Medulla oblongata (tissue), 1 donor: ENCODE data around the gene XIRP1.

Experiments
- DNase-seq: peaks from one replicate; pipeline ENCODE4 v3.0.0-alpha.2; 2015; ENCODE audit errors: extremely low spot score

Gene XIRP1

DNA sequence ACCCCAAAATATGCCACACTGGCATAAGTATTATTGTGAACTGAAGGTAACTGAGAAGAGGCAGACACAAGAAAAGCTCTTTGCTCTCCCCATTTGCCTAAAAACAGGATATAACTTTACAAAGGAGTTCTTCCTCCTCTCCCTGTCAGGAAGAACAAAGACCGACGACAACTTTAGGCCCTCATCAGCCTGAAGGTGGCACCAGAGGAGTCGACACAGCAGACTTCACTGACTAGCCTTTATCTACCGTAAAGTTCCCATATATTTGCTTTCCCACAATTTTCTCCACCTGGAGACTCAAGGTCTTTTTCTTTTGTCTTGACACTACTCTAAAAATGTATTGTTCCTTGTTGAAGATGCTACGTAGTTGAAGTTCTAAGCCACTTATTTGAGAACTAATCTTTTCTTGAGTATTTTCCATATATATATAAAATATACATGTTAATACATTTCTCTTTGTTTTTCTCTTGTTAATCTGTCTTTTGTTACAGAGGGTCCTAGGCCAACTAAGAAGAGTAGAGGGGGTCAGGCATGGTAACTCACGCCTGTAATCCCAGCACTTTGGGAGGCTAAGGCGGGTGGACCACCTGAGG lies 16.2 kb upstream of the XIRP1 start:
- DNase-seq, result peak; percentile 86

DNA sequence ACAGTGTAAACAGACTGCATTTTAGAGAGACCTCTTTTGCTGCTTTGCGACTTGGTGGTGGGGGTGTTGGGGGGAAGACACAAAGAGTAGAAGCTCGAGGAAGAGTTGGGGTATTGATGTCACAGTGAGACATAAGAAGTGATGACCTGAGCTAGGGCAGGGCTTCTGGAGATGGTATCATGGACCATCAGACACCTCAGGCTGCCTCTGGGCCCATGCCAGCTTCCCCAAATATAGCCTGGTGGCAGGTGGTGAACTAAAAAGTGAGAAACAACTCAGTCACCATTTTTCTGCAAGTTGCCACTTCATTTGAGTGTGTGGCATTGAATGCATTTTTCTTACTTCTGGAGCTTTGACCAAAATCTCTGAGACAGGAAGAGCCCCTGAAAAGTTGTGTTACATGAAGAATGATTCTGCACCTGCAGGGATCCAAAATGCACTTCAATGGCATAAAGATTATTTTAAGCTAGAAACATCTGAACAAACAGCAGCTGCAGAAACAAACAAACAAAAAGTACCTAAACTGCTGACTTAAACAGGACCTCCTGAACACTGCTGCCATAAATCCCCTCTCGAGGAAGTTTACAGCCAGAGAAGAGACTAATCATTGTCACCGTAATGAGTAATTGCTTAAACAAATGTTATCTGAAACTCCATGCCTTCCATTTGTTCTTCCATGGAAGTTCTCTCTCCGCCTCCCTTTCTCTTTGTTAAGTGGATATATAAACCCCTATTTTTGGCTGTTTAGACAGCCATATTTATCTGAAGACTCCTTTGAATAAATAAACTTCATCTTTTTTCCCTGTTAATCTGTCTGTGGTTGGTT lies 15.2 kb upstream of the XIRP1 start:
- no peak for DNase-seq

DNA sequence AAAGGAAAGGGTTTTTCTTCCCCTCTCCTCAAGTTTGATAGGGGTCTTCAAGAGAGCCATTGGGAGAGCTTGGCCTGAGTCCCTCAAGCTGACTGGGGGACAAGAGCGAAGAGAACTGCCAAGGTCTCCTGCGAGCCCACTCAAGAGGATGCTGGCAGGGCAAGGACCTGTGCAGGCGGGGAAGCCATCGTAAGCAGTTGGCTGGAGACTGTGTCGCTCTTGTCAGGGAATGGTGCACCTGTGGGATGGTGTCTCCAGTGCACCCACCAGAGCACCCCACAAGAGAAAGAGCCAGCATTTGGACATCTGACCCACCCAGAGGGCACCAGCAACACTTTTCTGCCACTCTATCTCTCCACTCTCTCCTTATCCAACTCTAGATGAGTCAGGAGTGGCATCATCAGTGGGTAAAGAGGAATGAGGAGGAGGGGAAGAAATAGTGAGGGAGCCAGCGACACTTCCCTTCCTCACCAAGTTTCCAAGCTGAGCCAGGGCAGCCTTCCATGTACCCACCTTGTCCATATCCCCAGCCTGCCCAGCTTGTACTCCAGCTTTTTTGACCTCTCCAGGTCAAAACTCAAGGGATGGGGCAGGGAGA lies 13.6 kb upstream of the XIRP1 start:
- DNase-seq, result no peak

DNA sequence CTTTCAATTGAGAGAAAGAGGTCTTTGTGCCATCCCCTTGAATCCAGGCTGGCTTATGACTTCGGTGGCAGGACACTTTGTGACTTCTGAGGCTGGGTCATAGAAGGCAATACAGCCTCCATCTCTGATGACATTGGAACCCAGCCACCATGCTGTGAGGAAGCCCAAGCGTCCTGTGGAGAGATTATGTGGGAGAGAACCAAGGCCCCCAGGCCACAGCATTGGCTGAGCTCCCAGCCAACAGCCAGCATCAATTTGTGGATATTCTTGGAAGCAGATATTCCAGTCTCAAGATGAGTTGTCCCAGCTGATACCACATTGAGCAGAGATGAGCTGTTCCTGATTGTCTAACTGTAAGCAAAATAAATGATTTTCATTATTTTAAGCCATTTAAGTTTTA lies 12.7 kb upstream of the XIRP1 start:
- no peak for DNase-seq

DNA sequence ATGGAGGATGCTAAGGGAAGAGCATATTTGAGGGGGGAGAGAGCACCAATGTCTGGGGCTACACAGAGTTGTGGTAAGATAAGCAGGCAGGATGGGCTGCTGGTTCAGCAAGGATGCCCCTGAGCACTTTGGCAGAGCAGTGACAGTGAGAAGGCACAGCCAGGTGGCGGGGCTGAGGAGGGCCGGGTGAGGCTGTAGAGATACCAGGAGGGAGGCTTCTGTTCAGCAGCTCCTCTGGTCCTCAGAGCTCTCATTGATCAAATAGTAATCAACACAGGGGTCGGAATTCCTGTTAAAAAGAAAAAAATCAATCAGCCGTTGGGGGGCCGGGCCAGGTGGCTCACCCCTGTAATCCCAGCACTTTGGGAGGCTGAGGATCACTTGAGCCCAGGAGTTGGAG lies 11.5 kb upstream of the XIRP1 start:
- no peak for DNase-seq

DNA sequence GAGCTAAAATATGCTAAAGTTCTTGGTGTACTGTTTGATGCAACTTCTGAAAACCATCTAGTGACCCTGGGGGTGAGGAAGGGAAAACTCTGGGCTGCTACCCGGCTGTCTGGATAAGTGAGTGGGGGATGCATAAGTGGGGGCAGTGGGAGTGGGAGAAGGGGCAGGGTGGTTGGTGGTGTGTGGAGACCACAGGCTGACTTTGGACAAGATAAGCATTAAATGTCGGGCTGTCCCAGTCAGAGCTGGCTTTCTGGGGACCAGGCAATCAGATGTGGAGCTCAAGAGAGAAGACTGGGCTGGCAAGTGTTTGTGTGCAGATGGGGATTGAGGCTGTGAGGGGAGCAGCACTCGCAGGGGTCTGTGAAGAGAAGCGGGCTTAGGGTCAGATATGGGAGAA lies 11.0 kb upstream of the XIRP1 start:
- no peak for DNase-seq

DNA sequence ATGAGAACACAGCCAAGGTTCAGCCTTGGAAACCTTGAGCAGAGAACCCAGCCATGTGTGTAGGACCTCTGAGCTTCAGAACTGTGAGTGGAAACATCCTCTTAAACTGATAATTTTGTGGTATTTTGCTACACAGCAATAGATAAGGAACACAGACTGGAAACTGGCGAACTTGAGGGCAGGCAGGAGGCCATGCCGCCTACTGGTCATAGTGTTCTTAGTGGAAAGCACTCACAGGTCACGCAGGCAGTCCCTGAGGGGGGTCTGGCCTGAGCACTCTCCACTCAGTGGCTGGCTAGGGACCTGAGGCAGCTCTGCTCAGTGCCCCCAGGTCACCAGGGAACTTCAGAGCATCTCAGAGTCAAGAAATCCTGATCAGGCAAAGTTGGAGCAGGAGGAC lies 9.7 kb upstream of the XIRP1 start:
- no peak for DNase-seq

DNA sequence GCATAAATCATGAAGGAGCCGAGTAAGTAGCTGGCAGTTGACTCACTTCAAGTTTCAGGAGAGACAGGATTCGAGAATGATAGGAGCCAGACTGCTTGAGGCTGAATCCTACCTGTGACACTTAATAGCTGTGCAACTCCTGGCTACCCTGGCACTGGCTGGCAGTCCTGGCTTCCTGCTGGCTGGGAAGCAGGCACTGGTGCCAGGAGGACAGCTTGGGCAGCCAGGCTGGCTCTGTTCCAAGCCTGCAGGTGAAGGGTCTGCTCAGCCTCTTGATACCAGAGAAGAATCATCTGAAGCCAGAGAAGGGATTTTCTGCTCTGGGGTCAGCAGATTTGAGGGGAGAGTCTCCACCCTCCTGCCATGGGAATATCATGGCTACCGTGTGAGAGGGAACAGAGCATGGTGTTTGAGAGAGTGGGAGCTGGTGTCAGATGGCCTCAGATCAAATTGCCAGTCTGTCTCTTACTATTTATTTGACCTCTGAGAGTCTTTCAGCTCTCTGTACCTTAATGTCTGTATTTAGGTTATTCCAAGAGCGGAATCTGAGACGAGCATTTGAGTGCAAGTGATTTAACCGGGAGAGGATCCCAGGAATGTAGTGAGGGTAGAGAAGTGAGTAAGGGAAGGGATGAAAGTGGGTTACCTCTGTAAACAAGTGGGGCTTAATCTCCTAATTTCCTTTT lies 4.4 kb upstream of the XIRP1 start:
- no peak for DNase-seq

DNA sequence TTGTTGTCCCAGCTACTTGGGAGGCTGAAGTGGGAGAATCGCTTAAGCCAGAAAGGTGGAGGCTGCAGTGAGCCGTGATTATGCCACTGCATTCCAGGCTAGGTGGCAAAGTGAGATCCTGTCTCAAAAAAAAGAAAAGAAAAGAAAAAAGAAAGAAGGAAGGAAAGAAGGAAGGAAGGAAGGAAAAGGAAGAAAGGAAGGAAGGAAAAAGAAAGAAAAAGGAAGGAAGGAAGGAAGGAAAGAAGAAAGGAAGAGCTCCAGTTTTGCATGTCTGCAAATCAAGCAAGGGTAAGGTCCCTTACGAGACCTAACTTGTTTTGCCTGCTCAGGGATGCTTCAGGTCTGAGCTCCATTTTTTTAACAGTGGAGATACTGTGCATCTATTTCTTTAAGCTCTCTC lies 3.6 kb upstream of the XIRP1 start:
- DNase-seq, result no peak

DNA sequence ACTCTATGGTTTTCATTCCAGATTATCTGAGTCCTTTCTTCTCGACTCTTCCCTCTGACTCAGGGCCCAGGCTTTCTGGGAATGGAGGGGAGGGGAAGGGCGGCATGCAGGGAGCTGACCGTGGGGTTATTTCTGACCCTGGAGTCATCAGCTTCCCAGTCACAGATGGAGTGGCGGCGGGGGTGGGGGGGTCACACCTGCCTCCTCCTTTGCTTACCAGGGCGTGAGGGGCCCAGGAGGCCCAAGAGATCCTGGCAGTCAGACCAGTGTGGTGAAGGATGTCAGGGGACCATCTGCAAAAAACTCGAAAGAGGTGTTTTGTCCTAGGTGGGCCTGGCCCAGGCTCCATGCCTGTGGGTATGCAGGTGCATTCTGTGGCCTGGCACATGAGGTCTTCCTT lies 996 bp upstream of the XIRP1 start:
- DNase-seq, result no peak

DNA sequence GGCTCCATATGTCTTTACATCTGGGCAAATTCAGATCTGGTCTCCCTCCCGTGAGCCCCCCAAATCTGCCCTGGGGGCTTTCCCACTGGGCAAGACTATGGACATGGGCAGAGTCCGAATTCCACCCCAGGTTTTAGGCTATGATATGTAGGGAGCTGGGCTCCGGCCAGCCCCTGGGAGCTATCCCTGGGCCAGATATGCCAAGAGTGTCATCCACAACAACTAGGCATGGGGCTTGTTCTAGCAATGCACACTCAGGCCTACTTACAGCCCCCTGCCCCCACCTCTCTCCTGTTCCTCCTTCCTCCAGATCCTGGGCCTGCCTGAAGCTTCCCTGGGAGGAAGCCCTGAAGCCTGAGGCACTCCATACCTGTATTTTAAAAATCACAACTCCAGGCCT lies 622 bp downstream of the XIRP1 start:
- DNase-seq, result no peak

DNA sequence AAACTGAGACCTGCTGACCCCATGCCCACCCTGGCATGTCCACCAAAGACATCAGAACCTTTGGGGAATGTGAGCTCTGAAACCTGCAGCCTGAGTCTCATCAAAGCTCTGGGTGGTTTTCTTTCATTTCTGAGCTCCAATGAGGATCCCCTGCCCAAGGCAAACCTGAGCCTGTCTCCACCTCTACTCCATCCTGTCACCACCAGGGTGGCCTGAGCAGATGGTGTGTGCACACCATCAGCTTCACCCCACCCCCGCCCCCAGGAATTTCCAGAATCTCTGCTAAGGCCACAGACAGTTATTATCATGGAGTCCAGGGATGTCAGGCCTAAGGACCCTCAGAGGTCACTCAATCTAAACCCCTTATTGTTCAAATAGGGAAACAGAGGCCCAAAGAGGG lies 1.3 kb downstream of the XIRP1 start:
- DNase-seq, result no peak

DNA sequence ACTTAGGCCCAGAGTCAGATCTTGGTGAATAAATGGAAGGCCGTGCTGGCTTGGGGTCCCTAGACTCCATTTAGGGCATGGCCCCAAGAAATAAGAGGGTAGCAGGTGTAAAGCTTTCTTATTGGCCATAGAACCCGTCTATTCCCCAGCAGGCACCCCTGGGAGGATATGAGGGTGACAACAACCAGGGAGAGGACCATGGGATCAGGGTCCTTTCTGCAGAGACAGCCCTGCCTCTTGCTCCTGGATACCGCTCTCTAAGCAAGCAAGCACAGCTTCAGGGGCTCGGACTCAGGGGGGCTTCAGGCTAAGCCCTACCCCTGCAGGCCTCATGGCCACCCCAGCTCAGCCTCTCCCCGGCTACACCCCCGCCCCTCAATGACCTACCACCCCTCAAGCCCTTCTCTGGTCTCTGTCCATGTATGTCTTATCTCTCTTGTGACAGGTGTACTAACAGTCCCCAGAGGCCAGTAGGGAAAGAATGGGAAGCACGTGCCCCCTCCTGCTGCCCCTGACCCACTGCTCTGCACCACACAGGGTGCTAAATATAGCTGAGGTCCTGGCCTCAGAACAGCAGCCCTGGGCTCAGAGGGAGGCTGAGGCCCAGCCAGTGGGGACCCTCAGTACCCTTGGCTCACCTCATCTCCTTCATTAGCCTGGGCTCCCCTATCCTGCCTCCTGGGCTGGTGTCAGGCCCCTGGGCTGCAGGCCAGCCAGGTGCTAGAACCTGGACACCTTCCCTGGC lies 1.9 kb downstream of the XIRP1 start:
- no peak for DNase-seq

DNA sequence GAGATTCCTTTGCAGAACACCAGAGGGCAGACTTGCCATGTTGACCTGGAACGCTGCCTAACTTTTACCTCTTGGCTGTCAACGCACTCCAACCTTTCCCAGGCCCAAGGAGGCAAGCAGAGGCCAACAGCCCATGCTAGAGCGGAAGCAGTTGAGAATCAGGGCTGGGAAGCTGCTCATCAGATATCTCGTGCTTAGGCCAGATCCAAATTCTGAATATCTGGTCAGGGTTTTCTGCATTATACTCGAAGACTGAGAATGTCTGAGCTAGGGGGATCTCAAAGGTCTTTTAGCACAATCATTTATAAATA lies 2.5 kb downstream of the XIRP1 start:
- DNase-seq, result peak; percentile 78

DNA sequence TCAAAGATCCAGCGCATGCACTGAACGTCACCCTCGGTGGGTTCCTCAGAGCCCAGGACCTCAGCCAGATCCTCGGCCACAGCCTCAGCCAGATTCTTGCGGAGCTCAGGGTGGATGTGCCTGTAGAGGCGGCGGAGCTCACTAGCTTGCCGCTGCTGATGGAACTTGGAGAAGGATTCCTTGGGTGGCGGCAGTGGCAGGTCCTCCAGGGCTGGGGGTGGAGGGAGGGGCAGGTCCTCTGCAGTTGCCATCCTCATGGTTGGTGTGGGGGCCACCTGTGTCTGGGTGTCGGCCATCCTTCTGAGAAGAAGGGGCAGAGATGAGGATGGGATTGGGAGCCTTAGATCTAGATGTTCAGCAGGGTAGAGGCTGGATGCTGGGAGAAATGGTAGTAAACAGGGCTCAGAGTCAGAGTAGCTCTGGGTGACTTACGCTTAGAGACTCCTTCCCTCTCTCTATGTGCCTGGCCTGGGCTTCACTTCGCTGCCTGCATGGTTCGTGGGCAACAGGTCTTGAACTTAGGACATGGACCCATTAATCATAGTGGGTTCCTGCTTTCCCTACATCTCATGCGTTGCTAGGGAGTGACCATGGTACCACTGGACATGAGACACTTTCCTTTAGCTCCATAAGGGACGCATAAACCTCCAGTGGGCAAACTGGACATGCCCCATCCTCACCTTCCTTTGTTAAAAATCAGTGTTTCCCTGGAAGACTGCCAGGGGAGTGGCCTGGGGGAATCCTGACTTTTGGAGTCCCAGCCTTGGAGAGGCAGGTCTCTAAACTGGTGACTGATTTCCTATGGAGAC lies 3.0 kb downstream of the XIRP1 start:
- DNase-seq, result no peak

DNA sequence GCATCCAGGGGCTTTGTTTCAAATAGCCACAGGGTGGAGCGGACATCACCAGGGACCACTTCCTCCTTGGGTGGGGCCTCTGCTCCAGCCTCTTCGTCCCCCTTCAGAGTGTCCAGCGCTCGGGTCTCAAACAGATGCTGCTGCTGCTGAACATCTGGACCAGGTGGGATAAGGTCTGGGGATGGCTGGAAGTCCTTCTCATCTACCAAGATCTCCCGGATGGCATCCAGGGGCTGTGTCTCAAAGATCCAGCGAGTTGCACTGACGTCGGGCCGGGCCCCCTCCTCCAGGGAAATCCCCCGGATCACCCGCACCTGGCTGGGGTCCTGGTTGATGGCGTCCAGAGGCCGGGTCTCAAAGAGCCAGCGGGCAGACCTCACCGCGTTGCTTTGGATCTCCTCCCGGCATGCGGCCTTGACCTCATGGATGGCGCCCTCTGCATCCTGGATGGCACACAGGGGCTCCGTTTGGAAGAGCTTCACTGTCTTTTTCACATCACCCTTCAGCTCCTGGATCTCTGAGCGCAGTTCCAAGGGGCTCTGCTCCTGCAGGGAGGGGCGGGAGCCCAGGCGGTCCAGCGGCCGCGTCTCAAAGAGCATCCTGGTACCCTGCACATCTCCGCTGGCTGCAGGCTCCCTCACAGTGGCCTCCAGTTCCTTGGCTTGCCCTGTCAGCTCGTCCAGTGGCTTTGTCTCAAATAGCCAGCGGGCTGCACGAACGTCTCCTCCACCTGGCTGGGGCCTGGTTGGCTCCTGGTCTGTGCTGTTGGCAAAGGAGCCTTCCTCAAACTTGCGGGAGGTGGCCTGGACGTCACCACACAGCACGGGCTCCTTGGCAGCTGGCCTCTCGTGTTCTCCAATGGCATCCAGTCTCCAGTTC lies 3.9 kb downstream of the XIRP1 start:
- no peak for DNase-seq

DNA sequence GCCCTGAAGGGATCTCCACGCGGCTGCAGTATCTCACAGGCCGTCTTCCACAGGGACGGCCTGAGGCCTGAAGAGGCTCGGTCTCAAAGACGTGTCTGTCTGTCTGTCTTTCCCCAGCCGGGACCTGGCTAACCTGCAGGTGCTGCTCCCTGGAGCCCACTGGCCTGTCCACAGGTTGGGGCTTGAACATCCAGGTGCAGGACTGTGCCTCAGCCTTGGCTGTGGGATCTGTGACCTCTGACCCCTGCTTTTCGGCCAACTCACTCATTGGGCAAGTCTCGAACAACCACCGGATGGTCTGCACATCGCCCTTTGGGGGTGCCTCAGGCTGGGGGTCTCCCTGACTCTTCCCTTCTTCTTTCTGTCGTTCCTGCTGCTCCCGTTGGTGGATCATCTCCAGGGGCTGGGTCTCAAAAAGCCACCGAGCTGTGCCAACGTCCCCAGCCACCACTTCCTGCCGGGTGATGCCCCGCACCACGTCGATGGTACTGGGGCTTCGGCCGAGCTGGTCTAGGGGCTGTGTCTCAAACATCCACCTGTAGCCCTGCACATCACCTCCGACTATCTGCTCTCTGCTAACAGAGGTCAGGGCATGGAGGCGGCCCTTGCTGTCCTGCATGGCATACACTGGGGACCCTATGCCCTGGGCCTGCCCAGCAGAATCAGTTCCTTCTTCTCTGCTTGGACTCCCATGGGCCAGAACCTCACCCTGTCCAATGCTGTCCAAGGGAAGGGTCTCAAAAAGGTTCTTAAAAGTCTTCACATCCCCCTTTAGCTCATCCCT lies 4.8 kb downstream of the XIRP1 start:
- DNase-seq, result no peak

DNA sequence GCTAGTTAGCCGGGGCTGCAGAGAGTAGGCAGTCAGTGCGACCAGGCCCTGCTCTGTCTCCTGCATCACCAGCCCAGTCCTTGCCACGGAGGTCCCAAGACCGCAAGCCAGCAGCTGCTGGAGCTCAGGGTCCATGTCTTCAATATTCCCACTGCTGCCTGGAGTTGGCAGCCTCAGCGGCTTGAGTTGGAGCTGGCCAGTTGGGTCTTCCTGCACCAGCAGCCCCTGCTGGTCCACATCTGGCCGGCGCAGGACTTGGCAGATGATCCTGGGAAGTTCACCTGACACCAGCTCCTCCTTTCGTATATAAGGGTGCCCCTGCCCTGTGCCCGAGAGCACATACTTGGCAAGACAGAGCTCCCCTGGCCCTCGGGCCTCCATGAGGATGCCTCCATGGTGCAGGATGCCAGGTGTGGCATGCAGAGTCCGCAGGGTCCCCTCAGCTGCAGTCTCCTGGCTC lies 5.7 kb downstream of the XIRP1 start:
- DNase-seq, result no peak

DNA sequence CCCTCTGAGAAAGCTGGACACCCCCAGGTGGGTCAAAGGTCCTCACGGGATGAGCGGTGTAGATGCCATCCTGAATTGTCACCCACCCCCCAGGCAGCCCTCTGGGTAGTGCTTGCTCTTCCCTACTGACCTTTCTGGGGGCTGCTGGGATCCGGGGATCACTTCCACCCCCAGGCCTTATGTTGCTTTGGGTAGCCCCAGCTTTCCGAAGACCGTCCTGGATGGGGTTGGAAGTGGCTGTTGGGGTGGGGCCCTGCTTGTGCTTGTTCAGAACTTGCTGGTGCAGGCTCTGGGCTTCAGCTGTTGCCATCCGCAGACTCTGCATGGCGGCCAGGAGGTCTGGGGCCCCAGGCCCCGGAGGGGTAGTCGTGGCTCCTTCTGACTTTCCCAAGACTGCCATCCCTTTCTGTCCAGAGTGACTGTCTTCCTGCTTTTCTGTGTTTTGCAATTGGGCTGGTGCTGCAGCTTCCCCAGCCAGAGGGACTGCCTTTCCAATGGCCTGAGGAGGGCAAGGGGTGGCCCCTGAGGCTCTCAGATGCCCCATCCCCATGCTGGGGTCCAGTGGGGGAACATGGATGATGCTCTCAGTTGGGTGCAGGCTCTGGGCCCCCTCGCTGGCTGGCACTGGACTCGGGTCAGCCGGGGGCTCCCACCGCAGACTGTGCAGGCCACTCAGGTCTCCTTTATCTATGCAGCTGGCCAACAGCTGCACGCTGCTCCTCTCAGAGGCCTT lies 6.3 kb downstream of the XIRP1 start:
- DNase-seq, result no peak
